Activated CD8-positive, alpha-beta memory T cell treated with anti-CD3 and anti-CD28 coated beads, Interleukin-2, amount 50 U/mL, for 24 hours (primary cell): ENCODE data around the gene TNS2.

ENCODE experiments used
- DNase-seq: peaks from one replicate; pipeline ENCODE4 v3.0.0-alpha.2; 2020; ENCODE audit errors: extremely low read depth

Gene TNS2

DNA sequence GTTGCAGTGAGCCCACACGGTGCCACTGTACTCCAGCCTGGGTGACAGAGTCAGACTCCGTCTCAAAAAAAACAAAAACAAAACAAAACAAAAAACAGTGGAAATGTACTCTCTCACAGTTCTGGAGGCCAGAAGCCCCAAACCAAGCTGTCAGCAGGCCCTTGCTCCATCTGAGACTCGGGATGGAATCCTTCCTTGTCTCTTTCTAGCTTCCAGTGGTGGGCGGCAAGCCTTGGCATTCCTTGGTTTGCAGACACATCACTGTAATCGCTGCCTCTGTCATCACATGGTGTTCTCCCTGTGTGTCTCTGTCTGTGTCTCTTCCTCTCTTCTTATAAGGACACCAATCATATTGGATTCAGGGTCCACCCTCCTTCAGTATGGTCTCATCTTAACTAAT, 6.4 kb downstream of the TNS2 start:
- DNase-seq = no peak

DNA sequence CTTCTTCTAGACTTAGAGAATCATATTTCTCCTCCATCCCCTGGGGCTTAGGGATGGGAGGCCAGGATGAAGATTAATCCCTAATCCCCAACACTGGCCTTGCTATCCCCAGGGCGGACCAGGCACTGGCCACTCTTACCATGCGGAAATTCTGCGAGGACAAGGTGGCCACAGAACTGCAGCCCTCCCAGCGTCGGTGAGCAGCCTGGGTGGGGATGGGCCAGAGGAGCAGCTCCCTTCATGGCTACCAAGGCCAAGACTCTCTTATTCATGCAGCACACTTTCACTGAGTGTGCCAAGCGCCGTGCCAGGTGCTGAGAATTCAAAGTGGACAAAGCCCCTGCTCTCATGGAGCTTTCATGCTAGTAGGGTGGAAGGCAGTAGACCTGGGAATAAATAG, 7.0 kb downstream of the TNS2 start:
- no peak for DNase-seq

- DNase-seq = no peak
These were observed 8.1 kb downstream of the TNS2 start for GRCh38 chr12:53057816-53058500.

- DNase-seq = no peak
These were observed 9.0 kb downstream of the TNS2 start for GRCh38 chr12:53058674-53059433.

GRCh38 chr12:53059434-53060063, 9.7 kb downstream of the TNS2 start:
- no peak for DNase-seq

GRCh38 chr12:53060064-53060720, 10.3 kb downstream of the TNS2 start:
- DNase-seq = no peak

GRCh38 chr12:53060721-53061276, 10.9 kb downstream of the TNS2 start:
- DNase-seq = no peak

- DNase-seq = no peak
These were observed 11.6 kb downstream of the TNS2 start for GRCh38 chr12:53061404-53062010.

DNA sequence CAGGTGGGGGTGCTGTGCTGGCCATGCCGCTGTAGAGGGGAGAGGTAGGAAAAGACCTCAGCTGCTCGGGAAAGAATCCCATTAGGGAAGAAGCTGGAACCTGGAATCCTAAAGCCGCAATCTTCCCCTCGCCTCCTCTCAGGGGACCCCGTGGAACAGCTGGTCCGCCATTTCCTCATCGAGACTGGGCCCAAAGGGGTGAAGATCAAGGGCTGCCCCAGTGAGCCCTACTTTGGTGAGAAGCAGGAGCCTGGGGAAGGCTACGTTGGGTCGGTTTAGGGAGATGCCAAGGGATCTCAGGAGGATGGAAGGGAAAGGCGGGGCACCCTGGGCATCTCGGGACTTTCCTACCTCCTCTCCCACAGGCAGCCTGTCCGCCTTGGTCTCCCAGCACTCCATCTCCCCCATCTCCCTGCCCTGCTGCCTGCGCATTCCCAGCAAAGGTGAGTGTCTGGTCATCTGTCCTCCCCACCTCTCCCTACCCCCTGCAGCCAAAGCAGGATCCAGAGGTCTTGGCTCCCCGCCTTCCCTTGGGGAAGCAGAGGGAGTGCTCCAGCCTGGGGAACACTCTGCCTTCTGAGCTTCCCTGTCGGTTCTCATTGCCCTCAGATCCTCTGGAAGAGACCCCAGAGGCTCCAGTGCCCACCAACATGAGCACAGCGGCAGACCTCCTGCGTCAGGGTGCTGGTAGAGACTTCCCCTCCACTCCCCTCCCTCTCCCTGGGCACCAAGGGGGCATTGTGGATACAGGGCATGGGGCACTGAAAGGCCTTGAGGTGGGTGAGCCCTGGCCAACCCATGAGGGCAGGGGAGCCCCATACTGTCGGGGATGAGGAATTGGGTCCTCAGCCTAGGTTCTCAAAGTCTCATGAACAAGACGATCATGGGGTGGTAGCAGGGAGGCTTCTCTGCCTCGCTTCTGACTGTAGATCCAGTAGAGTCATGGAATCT, 12.4 kb downstream of the TNS2 start:
- DNase-seq = no peak

DNA sequence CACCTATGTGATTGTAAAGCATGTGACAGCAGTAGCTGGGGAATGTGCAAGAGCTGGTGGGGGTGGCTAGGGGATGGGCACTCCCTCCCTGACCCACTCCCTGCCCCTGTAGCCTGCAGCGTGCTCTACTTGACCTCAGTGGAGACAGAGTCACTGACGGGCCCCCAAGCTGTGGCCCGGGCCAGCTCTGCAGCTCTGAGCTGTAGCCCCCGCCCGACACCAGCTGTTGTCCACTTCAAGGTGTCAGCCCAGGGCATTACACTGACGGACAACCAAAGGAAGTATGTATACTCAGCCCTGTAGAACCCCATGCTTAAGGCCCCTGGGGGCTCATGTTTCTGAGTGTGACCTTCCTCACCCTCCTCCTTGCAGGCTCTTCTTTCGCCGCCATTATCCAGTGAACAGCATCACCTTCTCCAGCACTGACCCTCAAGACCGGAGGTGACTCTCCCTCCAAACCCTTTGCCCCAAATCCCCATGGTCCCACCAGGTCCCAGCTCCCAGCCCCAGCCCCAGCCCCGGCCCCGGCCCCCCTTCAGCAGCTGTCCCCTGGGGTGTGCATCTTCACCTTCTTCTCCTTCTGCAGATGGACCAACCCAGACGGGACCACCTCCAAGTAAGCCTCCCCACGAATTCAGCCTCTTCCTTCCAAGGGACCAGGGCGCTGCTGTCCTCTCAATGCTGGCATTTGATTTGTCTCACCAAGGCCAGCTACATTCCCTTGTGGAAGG, 13.3 kb downstream of the TNS2 start:
- no peak for DNase-seq

GRCh38 chr12:53063708-53064612, 14.1 kb downstream of the TNS2 start:
- no peak for DNase-seq

GRCh38 chr12:53064613-53065436, 15.0 kb downstream of the TNS2 start:
- DNase-seq = no peak

DNA sequence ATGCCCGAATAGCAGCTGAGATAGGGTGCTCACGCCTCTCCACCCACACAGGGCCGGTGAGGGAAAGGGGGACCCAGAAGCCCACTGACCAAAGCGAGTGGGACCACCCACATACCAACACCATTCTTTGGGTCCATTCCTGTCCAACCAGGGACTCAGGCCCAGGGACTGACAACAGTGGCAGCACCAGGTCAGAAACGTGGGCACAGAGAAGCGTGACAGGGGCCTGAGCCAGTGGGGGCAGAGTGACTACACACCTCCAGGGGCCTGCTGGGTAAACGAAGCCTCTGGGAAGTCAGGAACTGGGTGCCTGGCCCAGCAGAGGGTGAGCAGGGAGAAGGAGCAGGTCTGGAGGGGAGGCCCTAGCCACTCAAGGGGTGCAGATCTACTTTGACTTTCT, 15.6 kb downstream of the TNS2 start:
- DNase-seq = no peak

DNA sequence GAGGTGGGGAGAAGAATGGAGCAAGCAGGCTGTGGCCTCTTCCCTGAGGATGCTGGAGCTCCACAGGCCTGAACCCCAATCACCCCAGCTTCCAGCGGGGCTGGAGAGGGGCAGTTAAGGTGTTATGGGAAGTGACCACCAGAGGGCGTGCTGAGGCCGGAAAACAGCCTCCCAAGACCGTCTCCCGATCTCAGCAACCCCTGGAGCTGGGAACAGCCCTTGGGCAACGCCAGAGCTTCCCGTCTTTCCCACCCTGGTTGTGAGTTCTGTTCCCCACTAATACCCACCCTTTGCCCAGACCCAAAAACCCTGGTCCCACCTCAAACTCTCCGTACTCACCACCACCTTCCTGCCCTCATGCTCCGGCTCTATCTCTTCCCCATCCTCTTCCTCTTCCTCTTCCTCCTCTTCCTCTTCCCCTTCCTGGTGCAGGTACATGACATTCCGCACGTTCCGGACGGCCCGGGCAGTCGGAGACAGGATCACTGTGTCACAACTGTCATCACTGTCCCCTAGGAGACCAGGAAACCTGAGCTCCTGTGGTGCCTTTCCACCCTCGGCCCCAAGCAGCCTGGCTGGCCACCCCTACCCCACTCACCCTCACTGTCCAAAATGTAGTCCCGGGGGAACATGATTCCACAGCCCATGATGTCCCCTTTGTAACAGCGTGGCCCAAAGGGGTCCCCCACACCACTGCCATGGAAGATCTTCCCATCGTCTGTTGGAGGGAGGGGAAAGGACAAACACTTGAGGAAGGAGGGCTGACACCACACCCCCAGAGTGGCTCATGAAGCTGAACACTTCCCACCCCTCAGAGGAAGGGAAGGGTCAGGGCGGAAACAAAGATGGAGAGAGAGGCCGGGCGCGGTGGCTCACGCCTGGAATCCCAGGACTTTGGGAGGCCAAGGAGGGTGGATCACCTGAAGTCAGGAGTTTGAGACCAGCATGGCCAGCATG, 16.4 kb downstream of the TNS2 start:
- no peak for DNase-seq

- no peak for DNase-seq
These were observed 17.5 kb downstream of the TNS2 start for GRCh38 chr12:53067074-53067992.
